H4 (cell line): ENCODE data around the gene PTCD2. TPM values are rescaled to one million over a fixed set of nuclear protein-coding genes. Genes with fewer than 3 reads are reported as not detected.
A peak's percentile ranks its signal among the peaks of the same experiment; 100 is the strongest.

ENCODE experiments used
- DNase-seq: peaks from one replicate; pipeline ENCODE4 v3.0.0-alpha.2; 2015; ENCODE audit warnings: low spot score
- total RNA-seq: library from RNA; depleted of rRNA; stranded (reverse); fragments of >200 nt; shearing (Covaris generic); gene quantifications from 2 replicates; pipeline ENCODE4 v1.2.3, GENCODE V29; 2014; rRNA removed

The PTCD2 gene, protein sequence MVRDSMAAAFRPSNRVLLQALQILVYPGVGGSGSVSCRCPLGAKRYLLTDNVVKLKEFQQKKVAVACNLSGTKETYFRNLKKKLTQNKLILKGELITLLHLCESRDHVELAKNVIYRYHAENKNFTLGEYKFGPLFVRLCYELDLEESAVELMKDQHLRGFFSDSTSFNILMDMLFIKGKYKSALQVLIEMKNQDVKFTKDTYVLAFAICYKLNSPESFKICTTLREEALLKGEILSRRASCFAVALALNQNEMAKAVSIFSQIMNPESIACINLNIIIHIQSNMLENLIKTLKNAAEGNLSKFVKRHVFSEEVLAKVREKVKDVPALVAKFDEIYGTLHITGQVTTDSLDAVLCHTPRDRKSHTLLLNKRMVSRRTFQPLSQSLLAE
- 9.0 and 15.4 TPM in 2 replicates for total RNA-seq

DNA sequence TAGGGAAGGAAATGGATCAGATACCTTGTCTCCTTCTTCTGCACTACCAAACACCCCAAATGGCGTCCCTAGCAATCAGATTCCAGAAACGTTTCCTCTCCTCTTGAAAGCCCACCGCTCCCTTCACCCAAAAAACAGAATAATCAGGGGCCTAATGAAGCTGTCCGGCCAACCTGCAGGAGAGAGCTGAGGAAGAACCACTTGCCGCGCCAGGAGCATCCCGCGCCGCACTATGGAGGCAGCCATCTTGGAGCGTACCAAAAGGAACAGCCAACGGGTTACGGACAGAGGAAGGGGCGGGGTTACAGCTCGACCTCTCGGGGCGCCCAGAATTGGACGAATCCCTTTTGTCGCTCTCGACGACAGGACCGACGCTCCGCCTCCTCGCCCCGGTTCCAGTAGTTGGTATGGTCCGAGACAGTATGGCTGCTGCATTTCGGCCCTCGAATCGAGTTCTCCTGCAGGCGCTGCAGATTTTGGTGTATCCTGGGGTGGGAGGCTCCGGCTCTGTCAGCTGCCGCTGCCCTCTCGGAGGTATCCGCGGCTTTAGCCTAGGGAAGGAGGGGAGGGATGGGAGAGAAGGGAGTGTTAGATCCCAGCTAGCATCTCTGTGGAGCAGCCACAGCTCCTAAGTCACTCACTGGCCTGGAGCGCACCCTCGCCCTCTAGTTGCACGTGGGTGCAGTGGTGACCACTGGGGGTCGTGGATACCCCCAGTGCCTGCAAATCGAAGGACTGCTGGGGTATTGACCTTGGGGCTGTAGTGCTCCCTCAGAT, at the start of gene PTCD2, which contains the start of gene MRPS27:
Gene PTCD2 (plus strand): TSS at position 398 of the 777 bp plus-strand sequence. CDS start 10 bp downstream, at position 408.
Gene MRPS27 (minus strand): TSS at position 265 of the 777 bp plus-strand sequence. CDS start 19 bp downstream, at position 246.
- DNase-seq, result peak; percentile 97

DNA sequence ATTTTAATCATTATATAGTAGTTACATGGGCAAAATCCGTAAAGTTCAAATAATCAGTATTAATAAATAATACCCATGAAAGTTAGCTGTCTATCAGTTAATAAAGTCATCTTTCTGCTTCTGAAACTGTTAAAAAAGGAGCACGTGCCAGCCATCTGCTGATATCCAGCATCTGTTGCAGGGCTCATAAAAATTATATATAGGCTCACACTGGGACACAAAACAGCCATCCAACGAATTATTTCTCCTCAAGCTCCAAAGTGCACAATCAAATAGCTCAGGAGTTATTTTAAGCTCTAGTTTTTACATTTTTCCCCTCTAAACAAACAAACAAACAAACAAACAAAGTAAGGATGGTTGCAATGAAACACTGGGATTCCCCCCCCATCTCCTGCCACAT, 48.5 kb upstream of the PTCD2 start:
- no peak for DNase-seq

DNA sequence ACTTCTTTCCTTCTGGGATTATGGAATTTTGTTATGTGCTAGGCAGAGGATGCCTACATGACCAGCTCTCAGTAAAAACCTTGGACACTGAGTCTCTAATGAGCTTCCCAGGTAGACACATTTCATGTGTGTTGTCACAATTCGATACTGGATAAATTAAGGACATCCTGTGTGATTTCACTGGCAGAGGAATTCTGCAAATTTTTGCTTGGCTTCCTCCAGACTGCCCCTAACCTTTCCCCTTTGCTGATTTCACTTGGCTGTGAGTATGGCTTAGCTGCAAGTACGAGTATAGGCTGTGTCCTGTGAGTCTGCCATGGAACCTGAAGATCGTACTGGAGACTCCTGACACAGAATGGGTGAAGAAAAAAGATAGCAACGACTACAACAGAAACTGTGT, 47.8 kb upstream of the PTCD2 start:
- no peak for DNase-seq

DNA sequence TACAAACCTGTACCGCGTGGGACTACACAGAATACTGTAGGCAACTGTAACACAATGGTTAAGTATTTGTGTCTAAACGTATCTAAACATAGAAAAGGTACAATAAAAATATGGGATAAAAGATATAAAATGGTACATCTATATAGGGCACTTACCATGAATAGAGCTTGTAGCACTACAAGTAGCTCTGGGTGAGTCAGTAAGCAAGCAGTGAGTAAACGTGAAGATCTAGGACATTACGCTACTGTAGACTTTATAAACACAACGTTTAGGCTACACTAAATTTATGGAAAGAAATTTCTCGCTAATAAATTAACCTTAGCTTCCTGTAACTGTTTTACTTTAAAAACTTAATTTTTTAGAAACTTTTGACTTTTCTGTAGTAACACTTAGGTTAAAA, 46.6 kb upstream of the PTCD2 start:
- DNase-seq, result no peak

DNA sequence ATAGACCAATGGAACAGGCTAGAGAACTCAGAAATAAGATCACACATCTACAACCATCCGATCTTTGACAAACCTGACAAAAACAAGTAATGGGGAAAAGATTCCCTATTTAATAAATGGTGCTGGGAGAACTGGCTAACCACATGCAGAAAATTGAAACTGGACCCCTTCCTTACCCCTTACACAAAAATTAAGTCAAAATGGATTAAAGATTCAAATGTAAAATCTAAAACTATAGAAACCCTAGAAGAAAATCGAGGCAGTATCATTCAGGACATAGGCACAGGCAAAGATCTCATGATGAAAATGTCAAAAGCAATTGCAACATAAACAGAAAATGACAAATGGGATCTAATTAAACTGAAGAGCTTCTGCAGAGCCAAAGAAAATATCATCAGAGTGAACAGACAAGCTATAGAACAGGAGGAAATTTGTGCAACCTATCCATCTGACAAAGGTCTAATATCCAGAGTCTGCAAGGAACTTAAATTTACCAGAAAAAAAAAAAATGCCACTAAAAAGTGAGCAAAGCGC, 43.9 kb upstream of the PTCD2 start:
- DNase-seq, result no peak

DNA sequence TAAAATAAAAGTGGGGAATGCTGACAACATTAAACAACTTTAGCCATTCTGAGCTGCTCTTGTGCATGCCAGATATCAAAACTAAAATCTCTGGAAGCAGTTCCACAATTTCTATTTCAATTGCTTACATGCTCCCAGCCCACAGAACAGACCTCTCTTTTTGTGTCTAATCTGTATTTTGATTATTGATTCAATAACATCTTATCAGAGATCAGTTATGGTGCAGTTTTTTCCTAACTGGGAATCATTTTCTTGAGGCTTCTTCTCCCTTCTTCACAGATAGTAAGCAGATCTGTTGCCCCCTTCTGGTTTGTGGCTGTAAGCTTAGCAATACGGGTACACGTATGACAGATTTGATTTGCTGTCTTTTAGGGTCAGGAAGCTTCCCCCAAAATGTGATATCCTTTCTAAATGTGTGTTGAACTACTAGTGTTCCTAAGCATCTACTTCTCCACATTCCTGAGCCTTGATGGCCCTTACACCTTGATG, 39.5 kb upstream of the PTCD2 start:
- DNase-seq, result peak; percentile 34

DNA sequence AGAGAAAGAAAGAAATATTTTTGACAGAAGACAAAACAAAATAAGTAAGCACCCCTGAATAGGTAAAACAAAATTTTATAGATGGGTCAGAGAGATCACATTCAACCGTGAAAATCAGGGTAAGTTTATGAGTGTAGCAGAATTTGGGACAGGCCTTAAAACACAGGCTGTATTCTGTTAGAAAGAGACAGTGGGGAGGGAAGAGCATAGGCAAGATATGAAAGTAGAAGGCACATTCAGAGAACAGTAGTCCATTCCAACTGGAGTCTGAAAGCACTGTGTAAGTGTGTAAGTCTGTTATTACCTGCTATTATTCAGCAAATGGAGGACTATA, 38.8 kb upstream of the PTCD2 start:
- no peak for DNase-seq

DNA sequence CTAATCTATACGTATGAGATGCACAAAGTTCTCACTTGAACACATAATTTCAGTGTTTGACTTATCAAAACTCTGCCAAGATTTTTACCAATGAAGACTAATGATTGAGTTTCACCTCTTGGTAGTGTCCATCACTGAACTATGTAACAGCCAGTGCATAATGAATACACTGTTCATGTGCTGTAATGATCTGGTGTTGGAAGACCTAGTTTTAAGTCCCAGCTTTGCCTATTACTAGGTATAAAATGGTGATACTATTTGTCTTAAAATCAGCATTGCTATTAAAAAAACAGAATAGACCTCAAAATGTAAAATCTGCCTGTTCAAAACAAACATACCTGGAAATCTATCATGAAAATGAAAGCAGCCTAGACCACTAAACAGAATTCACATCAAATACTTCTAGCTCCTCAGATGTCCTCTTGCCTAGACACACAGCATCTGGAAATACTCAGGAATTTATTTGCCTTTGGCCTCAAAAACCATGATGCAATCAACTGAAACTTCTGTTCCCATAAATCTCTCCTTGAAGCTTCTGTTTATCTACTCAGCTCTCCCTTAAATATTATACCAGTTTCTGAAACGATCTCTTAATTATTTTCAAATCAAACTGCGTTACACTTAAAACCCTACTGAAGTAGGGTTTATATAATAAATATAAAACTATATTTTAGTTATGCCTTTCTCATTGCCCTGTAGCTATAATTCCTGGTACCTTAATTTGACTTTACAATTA, 38.2 kb upstream of the PTCD2 start:
- peak; percentile 72 for DNase-seq

DNA sequence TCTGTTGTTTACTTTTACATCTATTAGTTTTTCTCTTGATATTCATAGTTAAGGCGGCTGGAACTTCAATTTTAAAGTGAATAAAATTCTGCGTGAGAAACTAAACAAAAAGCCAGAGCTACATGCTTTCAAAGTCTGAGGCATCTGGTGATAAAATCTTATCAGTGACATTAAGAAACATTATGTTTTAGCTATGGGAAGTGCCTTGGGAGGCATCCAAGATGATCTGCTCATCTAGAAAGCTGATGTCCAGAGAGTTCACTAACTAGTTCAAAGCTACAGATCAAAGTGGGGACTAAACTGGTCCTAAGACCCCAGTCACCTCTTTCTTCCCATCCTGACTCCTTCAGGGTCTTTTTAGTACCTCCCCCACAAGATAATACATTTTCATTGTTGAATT, 37.3 kb upstream of the PTCD2 start:
- no peak for DNase-seq

DNA sequence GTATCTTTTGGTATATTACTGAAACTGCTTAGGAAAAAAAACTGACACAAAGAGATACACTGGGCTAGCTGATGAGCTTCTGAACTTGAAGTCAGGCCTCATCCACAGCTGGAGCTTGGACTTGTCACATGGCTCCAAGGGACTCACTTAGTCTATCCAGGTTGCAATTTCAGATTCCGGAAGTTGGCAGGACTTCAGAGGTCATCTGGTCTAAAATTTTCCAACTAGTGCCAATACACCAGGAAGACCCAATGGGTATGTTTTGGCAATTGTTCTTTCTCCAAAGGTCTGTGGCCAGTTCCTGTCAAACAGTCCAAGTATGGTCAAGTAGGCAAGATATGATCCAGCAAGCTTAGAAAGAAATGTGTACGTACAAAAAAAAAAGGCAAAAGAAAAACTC, 36.8 kb upstream of the PTCD2 start:
- DNase-seq, result no peak

DNA sequence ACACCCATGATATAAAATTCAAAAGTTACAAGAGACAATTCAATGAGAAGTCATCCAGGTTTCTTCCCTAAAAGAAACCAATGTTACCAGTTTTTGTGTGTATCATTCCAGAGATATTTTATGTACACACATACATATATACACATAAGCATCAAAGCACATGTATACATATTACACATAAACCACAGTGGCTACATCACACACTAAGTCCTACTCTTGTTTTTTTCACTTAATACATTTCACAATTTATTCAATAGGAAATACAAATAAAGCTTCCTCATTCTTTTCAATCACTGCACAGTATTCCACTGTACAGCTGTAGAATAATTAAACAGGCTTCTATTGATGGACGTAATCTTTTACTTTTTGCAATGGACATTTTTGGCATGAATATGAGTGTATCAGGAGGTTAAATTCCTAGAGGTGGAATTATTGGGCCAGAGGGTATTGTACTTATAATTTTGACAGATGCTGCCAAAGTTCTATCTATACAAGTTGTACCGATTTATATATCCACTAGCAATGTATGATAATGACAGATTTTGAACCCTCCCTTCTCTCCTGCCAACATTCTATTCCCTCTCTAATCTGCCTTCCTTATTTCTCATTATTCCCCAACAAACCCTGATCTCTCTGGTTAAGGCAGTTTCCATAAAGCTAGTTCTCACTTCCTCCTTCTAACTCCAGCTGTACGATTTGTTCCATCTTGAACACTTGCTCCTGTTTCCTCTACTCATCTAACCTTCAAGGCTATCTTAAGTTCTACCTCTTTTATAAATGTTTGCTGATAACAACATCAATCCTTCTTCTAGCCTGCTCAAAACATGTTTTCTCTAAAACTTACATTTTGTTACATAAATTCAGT, 35.4 kb upstream of the PTCD2 start:
- no peak for DNase-seq

DNA sequence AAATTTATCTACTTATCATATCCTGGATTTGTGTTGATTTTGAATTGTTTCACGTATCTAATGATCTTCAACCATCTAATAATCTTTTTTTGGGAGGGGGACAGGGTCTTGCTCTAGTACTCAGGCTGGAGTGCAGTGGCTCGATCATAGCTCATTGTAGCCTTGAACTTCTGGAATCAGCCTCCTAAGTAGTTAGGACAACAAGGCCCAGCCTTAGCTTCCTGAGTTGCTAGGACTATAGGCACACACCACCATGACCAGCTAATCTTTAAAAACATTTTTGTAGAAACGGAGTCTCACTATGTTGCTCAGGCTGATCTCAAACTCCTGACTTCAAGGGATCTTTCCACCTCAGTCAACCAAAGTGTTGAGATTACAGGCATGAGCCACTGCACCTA, 34.8 kb upstream of the PTCD2 start:
- DNase-seq, result no peak

DNA sequence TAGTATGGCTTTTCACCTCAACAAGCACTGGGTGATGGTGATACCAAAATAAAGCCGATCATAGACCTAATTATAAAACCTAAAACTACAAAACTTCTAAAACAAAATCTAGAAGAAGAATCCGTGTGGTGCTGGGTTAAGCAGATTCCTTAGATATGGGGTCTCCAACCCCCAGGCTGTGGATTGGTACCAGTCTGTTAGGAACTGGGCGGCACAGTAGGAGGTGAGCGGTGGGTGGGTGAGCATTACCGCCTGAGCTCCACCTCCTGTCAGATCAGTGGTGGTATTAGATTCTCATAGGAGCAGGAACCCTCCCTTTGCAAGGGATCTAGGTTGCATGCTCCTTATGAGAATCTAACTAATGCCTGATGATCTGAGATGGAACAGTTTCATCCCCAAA, 33.4 kb upstream of the PTCD2 start:
- no peak for DNase-seq

DNA sequence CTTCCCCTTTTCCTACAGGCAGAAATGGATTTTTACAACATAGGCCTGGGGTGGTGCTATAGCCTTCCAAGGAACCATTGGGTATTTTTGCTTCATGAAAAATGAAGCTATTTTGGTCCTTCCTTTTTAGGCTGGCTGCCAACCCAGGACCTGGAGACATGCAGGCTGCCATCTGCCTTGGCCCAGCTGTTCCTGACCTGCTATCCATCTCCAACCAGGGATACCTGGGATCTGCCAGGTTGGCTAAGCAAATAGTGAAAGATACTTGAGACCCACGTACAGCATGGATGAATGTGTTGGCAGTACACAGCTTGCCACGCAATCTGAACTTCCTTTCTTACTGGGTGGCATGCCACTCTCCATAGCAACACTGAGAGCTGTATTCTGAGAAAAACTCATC, 31.2 kb upstream of the PTCD2 start:
- DNase-seq, result no peak

DNA sequence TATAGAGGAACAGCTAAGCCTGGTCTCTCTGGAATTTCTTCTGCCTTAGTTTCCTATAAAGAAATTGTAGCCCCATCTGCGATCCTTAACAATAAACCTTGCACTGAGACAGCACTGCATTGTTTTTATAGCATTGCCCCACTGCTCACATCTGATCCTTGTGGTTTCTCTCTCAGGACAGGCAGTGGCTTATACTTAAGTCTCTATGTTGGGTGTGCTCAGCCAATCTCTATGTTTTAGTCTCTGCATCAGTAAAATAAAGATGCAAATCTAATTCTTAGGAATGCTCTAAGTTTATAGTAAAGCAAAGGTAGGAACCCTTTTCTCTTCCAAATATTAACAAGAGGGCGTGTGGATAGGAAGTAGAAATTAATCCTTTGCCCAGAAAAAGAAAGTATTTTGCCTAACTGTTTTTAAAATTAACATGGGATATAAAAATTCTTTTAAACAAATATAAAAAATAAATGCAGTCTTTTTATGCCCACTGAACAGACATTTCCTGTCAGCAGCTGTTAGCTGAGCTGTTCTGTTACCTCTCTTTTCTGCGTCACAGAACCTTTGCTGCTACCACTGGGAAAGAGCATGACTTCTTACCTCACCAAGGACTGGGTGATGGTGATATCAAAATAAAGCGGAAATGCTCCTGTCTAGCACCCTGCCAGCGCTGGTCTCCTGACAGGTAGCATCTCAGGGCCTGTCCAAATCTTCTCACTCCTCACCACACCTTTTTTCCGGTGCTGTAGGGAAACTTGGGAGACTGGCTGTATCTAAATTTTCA, 29.6 kb upstream of the PTCD2 start:
- DNase-seq, result no peak

DNA sequence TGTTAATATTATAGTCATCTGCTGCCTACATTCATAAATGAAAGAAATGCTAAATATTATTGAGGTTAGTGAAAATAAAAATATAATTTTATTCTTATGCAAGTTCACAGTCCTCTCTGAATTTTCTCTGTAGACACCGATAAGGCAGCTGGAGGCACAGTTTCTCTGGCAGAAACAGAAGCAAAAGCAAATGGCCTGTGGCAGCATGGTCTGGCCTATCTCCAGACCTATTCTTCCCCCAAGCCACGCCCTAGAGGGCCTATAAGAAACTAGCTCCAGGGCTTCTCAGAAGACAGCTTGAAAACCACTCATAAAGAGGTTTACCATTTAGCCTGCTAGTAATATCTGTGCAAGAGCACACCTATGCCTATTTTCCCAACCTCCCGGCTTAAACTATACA, 28.6 kb upstream of the PTCD2 start:
- DNase-seq, result no peak

DNA sequence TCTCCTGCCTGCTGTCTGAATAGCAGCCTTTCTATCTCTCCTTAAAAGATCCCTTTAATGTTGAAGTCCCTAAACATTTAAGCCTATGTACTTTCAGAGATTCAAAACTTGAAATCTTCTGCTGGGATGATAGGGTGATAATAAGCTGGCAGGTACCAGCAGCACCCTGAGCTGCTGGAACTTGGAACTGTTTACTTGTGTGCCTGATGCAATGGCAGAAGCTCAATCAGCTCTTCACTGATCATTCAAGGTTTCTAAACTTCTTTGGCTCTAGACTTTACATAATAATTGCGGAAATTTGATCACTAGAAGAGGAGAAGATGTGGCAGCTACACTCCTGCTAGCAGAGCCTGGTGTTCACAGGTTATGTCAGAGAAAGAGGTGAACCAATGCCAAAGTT, 27.8 kb upstream of the PTCD2 start:
- DNase-seq, result no peak

DNA sequence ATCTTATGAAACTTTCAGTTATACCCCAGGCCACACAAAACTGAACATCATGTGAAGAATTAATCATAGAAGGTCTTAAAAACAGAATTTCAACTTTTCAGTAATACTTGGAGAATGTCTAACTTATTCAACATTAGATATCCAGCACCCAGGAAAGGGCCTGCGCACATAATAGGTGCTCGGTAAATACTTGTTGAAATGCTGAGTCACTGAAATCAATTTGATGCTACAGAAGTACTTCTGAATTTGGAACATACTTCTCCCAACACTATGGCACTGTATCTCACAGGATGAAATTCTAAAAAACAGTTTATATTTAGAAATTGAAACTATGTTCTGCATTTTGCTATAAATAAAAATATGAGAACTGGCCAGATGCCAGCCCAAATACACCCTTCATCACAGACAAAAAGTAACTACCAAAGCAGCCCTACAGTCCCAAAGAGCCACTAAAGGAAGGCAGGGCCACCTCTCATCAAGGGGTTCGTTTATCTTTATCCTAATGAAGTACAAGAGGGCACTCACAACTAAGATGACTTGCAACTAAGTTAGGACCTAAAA, 26.6 kb upstream of the PTCD2 start:
- DNase-seq, result no peak

DNA sequence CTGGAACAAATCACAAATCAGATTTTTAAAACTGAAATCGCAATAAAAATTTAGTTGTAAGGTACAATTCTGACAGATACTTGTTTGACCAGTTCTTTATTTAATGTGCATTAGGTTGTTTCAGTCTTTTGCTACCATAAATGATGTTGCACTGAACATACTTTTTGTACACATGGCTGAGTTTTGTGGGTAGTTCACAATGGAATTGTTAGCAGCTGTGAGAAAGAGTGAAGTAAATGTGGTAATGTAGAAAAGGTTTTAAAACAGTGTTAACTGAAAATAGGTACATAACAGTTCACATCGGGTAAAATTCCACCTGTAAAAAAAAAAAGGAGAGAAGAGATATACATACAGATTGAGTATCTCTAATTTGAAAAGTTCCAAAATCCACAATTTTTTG, 25.7 kb upstream of the PTCD2 start:
- no peak for DNase-seq

DNA sequence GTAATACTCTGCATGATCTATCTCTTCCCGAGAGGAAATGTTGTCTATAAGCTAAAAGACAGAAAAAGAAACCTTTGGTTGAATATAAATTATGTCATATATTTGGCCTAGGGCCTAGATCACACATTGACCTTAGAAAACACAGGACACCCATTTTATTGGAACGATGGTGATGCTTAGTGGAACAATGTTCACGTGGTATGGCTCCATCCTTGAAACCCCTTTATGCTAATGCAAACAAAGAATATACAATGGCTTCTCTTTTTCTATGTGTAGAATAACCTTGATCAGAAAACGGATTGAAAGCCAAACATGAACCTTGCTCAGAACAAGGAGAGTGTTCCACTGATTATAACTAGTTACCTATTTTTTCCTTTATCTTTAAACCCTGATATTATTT, 24.6 kb upstream of the PTCD2 start:
- no peak for DNase-seq
